Brain microvascular endothelial cell (primary cell): ENCODE measurements around the gene EHBP1.
"Not testable (repeated sequence)": the region's sequence is repeated elsewhere in the genome, so short reads cannot be mapped to it uniquely, and the experiment has no call there.

Experiments
- DNase-seq: peaks from one replicate; pipeline ENCODE4 v3.0.0-alpha.2; 2020
- H3K27ac ChIP-seq: fragments of 250-450 bp; sonication (Bioruptor Pico); 2 replicates; pipeline ENCODE4 v1.5.1; 2020; ENCODE audit warnings: mild to moderate bottlenecking, moderate library complexity
- H3K27me3 ChIP-seq: fragments of 250-450 bp; sonication (Bioruptor Pico); replicated peaks from 2 replicates; pipeline ENCODE4 v1.5.1; 2020; ENCODE audit warnings: mild to moderate bottlenecking
- H3K36me3 ChIP-seq: fragments of 250-450 bp; sonication (Bioruptor Pico); replicated peaks from 2 replicates; pipeline ENCODE4 v1.5.1; 2020; ENCODE audit warnings: mild to moderate bottlenecking
- H3K4me3 ChIP-seq: 2 replicates; pipeline ENCODE4 v1.5.1; 2011; ENCODE audit warnings: low read depth, mild to moderate bottlenecking, control low read depth, low read length, moderate library complexity
- in situ Hi-C: cut with HindIII; loops from 2 replicates; pipeline ENCODE4 v1.10.0; 2017; ENCODE audit warnings: low sequenced_read_pairs, low pct_ligation_motif_present
- TF ChIP-seq, protein P1 (sequence below): IDR thresholded peaks from 2 replicates; pipeline ENCODE4 v1.5.1; 2011; ENCODE audit warnings: low read depth, mild to moderate bottlenecking, moderate library complexity, low read length, control low read depth, inconsistent platforms; ENCODE audit errors: missing control alignments

Gene EHBP1

GRCh38 chr2:62745891-62746481 lies 40.5 kb downstream of the EHBP1 start:
- H3K27me3 ChIP-seq = no peaks in the 10 kb centered on the region
- TF ChIP-seq, protein P1, sequence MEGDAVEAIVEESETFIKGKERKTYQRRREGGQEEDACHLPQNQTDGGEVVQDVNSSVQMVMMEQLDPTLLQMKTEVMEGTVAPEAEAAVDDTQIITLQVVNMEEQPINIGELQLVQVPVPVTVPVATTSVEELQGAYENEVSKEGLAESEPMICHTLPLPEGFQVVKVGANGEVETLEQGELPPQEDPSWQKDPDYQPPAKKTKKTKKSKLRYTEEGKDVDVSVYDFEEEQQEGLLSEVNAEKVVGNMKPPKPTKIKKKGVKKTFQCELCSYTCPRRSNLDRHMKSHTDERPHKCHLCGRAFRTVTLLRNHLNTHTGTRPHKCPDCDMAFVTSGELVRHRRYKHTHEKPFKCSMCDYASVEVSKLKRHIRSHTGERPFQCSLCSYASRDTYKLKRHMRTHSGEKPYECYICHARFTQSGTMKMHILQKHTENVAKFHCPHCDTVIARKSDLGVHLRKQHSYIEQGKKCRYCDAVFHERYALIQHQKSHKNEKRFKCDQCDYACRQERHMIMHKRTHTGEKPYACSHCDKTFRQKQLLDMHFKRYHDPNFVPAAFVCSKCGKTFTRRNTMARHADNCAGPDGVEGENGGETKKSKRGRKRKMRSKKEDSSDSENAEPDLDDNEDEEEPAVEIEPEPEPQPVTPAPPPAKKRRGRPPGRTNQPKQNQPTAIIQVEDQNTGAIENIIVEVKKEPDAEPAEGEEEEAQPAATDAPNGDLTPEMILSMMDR = no peak
- no peaks in the 10 kb centered on the region for H3K36me3 ChIP-seq
- in situ Hi-C loops = no loop called here
- no peak overlapping the region for H3K4me3 ChIP-seq
- DNase-seq = no peak
- no peak overlapping the region for H3K27ac ChIP-seq

DNA sequence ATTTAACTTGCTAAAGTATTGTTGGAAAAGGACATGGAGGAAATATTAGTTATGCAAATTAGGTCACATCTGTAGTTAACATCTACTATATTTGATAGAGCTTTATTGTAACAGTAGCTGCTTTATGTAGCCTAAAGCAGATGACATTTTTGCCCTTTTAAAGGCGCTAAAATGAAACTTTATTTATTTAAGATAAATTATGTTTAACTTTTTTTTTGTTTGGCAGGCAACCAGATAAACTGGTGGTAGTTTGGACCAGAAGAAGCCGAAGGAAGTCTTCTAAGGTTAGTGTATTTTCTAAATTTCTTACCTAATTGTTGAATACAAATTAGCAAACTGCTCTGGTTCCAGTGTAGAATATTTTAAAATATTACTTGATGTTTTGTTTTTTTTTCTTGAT lies 41.7 kb downstream of the EHBP1 start:
- no peak overlapping the region for H3K4me3 ChIP-seq
- no peaks in the 10 kb centered on the region for H3K36me3 ChIP-seq
- H3K27me3 ChIP-seq = no peaks in the 10 kb centered on the region
- no peak for DNase-seq
- H3K27ac ChIP-seq = no peak overlapping the region
- TF ChIP-seq, protein P1 = no peak
- in situ Hi-C loops = no loop called here

- H3K27ac ChIP-seq = no peak overlapping the region
- no peaks in the 10 kb centered on the region for H3K27me3 ChIP-seq
- DNase-seq = no peak
- H3K4me3 ChIP-seq = no peak overlapping the region
- in situ Hi-C loops = no loop called here
- H3K36me3 ChIP-seq = no peaks in the 10 kb centered on the region
- TF ChIP-seq, protein P1 = no peak
Measured at GRCh38 chr2:62747876-62748275, 42.4 kb downstream of the EHBP1 start.

DNA sequence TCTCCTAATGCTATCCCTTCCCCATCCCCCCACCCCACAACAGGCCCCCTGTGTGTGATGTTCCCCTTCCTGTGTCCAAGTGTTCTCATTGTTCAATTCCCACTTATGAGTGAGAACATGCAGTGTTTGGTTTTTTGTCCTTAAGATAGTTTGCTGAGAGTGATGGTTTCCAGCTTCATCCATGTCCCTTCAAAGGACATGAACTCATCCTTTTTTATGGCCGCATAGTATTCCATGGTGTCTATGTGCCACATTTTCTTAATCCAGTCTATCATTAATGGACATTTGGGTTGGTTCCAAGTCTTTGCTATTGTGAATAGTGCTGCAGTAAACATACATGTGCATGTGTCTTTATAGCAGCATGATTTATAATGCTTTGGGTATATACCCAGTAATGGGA lies 43.6 kb downstream of the EHBP1 start:
- H3K27me3 ChIP-seq, H3K27ac ChIP-seq, DNase-seq, H3K36me3 ChIP-seq, H3K4me3 ChIP-seq, in situ Hi-C loops: not testable (repeated sequence)

GRCh38 chr2:62757029-62757428 lies 51.5 kb downstream of the EHBP1 start:
- in situ Hi-C loops = no loop called here
- H3K36me3 ChIP-seq = no peaks in the 10 kb centered on the region
- no peak overlapping the region for H3K27ac ChIP-seq
- DNase-seq = no peak
- no peak overlapping the region for H3K4me3 ChIP-seq
- H3K27me3 ChIP-seq = no peaks in the 10 kb centered on the region
- TF ChIP-seq, protein P1 = no peak

DNA sequence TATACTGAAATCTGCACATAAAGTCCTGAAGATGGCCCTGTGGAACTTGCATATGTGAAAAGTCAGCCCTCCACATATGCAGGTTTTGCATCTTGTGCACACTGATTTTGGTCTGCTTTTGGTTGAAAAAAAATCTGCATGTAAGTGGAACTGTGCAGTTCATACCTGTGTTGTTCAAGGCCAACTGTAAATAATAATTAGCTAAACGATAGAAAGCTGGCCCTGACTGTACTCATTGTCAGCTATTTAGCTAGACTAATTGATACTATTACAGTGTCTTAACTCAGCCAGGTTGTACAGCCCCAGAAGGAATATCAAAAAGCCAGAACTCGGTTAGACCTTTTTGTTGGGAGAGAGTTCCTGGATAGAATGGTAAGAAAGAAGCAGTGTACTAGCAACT lies 54.5 kb downstream of the EHBP1 start:
- in situ Hi-C loops = no loop called here
- Histone ChIP-seq H3K4me3 (no peak overlapping the region), H3K36me3 (no peaks in the 10 kb centered on the region), H3K27ac (no peak overlapping the region), H3K27me3 (no peaks in the 10 kb centered on the region)
- TF ChIP-seq, protein P1 = no peak
- DNase-seq = no peak
